Ovary (tissue), 3 donors: ENCODE results near the gene TXNRD2.

Experiments
- EP300 ChIP-seq: sonication (generic); formaldehyde crosslinking; IDR thresholded peaks from one replicate; pipeline ENCODE4 v1.6.1; 2017; ENCODE audit warnings: antibody characterized with exemption
- TF ChIP-seq, protein P1 (sequence below), 3 donors: fragments of 450-650 bp in 2 of 3; fragments of 200-600 bp in 1 of 3; IDR thresholded peaks; one replicate each; pipeline versions ENCODE4 v1.5.1 to v1.8.0; 2016 to 2022; ENCODE audit warnings: antibody characterized with exemption in 3 of 3, mild to moderate bottlenecking in 1 of 3
- donor health status: DM: no; HTN: no; CAD: no.

DNA sequence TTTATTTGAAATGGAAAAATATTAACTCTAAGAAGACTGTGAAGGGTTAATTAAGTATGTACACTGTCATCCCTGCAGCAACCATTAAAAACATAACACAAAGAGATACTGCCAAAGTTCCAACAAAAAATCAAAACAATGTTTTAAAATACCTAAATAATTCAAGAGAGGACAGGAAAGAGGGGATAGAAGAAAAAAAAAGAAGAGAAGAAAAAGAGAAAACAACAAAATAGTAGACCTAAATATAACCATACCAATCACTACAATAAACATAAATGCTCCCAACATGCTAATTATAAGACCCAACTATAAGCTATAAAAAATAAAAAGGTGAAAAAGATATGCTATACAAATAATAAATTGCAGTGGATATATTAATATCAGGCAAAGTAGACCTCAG lies 107.0 kb downstream of the TXNRD2 start:
- TF ChIP-seq, protein P1, sequence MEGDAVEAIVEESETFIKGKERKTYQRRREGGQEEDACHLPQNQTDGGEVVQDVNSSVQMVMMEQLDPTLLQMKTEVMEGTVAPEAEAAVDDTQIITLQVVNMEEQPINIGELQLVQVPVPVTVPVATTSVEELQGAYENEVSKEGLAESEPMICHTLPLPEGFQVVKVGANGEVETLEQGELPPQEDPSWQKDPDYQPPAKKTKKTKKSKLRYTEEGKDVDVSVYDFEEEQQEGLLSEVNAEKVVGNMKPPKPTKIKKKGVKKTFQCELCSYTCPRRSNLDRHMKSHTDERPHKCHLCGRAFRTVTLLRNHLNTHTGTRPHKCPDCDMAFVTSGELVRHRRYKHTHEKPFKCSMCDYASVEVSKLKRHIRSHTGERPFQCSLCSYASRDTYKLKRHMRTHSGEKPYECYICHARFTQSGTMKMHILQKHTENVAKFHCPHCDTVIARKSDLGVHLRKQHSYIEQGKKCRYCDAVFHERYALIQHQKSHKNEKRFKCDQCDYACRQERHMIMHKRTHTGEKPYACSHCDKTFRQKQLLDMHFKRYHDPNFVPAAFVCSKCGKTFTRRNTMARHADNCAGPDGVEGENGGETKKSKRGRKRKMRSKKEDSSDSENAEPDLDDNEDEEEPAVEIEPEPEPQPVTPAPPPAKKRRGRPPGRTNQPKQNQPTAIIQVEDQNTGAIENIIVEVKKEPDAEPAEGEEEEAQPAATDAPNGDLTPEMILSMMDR (IDR thresholded peaks at IDR 0.05), result no peak
- TF ChIP-seq EP300, result no peak
